OCI-LY3 (cell line): Measurements from ENCODE around the gene DNAH10.

Experiments
- CTCF ChIP-seq: fragments of 200-600, 300-600 bp; sonication (generic); IDR thresholded peaks from 2 replicates; pipeline ENCODE4 v1.5.1; 2014; ENCODE audit warnings: antibody characterized with exemption, low read length, low read depth
- EZH2phosphoT487 ChIP-seq: fragments of 200-600 bp; shearing (Covaris generic); IDR thresholded peaks from 2 replicates; pipeline ENCODE4 v1.6.1; 2018; ENCODE audit warnings: antibody characterized with exemption, mixed run types, low read depth

- TF ChIP-seq CTCF (no peak), EZH2phosphoT487 (no peak)
Observed at GRCh38 chr12:123963821-123964220, 201.7 kb downstream of the DNAH10 start.
